ENCODE results near the gene BBS2. TPM values are rescaled to one million over a fixed set of nuclear protein-coding genes. Genes with fewer than 3 reads are reported as not detected.

Gene BBS2
- total RNA-seq, 4 donors from 2014 or later, result 44.1 to 209 (median 82.8) TPM

DNA sequence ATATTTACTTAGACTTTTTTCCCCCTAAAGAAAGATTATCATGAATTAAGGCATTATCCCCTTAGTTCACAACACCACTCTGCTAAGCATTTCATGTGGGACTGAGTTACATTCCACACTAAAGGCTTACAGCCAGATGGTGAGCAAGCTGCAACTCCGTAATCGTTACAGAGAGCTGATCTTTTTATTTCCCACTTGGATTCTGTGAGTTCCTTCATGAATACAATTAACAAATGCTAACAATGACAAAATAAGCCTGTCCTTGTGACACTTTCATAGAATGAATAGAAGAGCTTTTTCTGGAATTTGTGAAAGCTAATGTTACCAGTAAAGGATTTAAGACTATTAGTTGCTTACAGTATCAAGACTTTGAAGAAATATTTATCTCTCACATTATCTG is 59.7 kb downstream of the BBS2 start:
- no peak overlapping the region for H3K4me3 ChIP-seq
- no peak for TF ChIP-seq POLR2A (IDR thresholded peaks at IDR 0.05)
- TF ChIP-seq, protein P1, sequence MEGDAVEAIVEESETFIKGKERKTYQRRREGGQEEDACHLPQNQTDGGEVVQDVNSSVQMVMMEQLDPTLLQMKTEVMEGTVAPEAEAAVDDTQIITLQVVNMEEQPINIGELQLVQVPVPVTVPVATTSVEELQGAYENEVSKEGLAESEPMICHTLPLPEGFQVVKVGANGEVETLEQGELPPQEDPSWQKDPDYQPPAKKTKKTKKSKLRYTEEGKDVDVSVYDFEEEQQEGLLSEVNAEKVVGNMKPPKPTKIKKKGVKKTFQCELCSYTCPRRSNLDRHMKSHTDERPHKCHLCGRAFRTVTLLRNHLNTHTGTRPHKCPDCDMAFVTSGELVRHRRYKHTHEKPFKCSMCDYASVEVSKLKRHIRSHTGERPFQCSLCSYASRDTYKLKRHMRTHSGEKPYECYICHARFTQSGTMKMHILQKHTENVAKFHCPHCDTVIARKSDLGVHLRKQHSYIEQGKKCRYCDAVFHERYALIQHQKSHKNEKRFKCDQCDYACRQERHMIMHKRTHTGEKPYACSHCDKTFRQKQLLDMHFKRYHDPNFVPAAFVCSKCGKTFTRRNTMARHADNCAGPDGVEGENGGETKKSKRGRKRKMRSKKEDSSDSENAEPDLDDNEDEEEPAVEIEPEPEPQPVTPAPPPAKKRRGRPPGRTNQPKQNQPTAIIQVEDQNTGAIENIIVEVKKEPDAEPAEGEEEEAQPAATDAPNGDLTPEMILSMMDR (IDR thresholded peaks at IDR 0.05), result no peak
- intact Hi-C loops (cut with DNase I; ENCODE audit: low total_unique reads), result no loop called here
- no peaks in the 10 kb centered on the region for H3K27me3 ChIP-seq
- no peaks in the 10 kb centered on the region for H3K36me3 ChIP-seq
- DNase-seq, result no peak
- no peaks in the 10 kb centered on the region for H3K4me1 ChIP-seq
- H3K9me3 ChIP-seq, result no peaks in the 10 kb centered on the region
- no peak overlapping the region for H3K27ac ChIP-seq

DNA sequence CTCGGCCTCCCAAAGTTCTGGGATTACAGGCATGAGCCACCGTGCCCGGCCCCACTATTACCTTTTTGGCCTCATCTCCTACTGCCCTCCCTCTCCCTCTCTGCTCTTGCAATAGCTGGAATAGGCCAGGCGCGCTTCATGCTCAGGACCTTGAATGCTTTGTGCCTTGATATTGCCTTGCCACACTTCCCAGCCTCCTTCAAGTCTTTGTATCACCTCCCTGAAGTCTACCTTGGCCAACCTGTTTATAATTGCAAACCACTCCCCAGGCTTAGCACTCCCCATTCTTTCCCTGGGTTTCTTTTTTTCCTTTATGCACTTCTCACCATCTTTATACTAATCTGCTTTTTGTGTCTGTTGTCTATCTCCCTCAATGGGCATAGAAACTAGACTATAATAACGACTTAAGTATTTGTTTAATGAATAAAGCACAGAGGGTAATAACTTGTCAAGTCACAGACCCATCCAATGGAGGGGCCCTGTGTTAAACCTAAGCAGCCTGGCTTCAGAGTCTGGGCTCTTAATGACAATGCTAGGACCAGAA is 61.8 kb downstream of the BBS2 start:
- no peak for TF ChIP-seq POLR2A (IDR thresholded peaks at IDR 0.05)
- TF ChIP-seq, protein P1 (IDR thresholded peaks at IDR 0.05), result no peak
- intact Hi-C loops (cut with DNase I; ENCODE audit: low total_unique reads), result no loop called here
- H3K4me1 ChIP-seq, result peaks cover 0 to 4% of the 10 kb centered on the region in 2 donors
- DNase-seq, result no peak
- H3K36me3 ChIP-seq, result no peaks in the 10 kb centered on the region
- no peak overlapping the region for H3K27ac ChIP-seq
- H3K9me3 ChIP-seq, result no peaks in the 10 kb centered on the region
- no peaks in the 10 kb centered on the region for H3K27me3 ChIP-seq
- no peak overlapping the region for H3K4me3 ChIP-seq

DNA sequence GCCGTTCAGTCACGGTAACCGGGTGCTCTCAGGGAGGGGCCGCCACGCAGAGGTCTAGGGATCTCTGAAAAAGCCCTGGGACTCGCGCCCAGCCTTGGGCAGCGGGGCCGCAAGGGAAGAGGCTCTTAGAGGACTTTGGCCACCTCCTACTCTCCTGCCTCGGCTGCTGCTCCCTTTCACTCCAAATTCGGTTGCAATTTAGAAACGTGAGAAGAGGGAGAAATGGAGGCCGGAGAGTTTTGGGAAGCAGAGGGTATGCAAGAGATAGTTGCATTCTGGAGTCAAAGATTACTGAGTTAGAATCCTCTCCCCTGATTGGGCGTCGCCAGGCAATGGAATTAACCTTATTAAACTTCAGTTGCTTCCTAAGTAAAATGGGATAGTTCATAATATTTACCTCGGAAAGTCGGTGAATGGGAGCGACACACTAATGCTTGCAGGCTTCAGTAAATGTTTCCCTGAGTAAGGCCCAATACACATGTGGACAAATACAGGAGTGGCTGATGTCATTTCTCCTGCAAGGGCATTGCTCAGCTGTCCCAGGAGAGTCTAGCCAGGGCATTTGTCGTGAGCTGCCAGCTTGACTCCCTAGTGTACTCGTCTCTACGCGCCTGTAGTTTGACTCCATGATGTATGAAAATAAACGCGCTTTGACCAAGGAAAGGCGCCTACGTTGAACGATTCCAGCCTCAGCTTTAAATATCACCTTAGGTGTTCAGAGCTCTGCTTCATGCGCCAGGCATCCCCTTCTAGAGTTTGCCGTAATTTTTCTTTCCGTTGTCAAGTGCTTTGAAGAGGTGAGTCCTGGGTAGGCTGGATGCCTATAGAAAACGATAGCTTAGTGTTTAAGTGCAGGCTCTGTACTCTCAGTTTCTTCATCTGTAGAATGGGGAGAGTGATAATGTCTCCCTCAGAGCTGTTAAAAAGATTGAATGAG is 67.8 kb downstream of the BBS2 start:
- intact Hi-C loops (cut with DNase I; ENCODE audit: low total_unique reads), result no loop called here
- TF ChIP-seq, protein P1 (IDR thresholded peaks at IDR 0.05), result no peak
- no peak for TF ChIP-seq POLR2A (IDR thresholded peaks at IDR 0.05)
- peak overlapping the region; percentile 87 to 98 for H3K4me3 ChIP-seq
- no peaks in the 10 kb centered on the region for H3K27me3 ChIP-seq
- no peaks in the 10 kb centered on the region for H3K9me3 ChIP-seq
- peaks cover 10 to 14% of the 10 kb centered on the region in 2 donors for H3K4me1 ChIP-seq
- DNase-seq, result no peak
- peak overlapping the region; percentile 59 to 66 for H3K27ac ChIP-seq
- no peaks in the 10 kb centered on the region for H3K36me3 ChIP-seq

DNA sequence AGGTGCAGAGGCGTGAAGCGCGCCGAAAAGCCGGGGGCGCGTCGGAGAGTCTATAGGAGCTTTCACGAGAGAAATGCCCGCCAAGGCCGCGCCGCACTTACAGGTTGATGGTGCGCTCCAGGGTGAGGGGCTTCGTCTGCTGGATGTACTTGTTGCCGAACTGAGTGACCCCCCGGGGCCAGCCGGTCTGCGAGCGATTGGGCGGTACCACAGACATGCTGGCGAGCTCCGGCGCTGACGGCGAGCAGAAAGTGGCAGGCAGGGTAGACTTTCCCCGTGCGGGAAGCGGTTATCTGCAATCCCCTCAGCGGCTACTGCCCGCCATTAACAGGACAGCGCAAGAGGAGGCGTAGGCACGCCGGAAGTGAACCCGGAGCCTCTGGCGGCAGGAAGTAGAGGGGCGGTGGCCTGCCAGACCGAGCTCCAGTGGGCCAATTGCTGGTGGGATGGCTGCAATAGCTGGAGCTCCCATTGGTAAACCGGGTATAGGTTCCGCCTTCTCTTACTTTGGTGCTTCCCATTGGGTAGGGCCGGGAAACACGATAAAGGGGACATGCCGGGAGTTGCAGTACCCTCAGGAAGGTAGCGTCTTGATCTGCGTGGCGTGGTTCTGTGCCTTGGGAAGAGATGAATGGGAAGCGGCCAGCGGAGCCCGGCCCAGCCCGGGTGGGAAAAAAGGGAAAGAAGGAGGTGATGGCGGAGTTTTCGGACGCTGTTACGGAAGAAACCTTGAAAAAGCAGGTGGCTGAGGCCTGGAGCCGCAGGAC is 68.7 kb downstream of the BBS2 start, which contains the start of the genes NUDT21 and OGFOD1:
Gene NUDT21, minus strand, starts transcription at position 347 of the 767 bp plus-strand sequence. Its CDS starts 130 bp downstream, at position 217.
Gene OGFOD1, plus strand, starts transcription at position 569 of the 767 bp plus-strand sequence. Its CDS starts 59 bp downstream, at position 628.
- intact Hi-C loops (cut with DNase I; ENCODE audit: low total_unique reads), result no loop called here
- peak; percentile 93 to 95 for DNase-seq
- Histone ChIP-seq H3K4me3 (peak within 1 kb of the TSS; percentile 87 to 98), H3K27me3 (no peaks in the 10 kb centered on the region), H3K9me3 (no peaks in the 10 kb centered on the region), H3K27ac (peak within 1 kb of the TSS; percentile 66 to 74), H3K4me1 (peaks cover 10 to 14% of the 10 kb centered on the region in 2 donors), H3K36me3 (no peaks in the 10 kb centered on the region)
- peak; percentile 38 to 51 for TF ChIP-seq POLR2A (IDR thresholded peaks at IDR 0.05)
- TF ChIP-seq, protein P1 (IDR thresholded peaks at IDR 0.05), result peak in 2 of 4 experiments; percentile 1 to 15

Measured in uterus (tissue), 4 donors.